ENCODE data around the gene PRDM5. TPM values are rescaled to one million over a fixed set of nuclear protein-coding genes. Genes with fewer than 3 reads are reported as not detected.

PRDM5 gene
- total and polyA plus RNA-seq, 10 of the 15 experiments (the other 5 are each of a cell fraction or from before 2014, with no cell fraction given): 0.07 TPM; not detected in 9

DNA sequence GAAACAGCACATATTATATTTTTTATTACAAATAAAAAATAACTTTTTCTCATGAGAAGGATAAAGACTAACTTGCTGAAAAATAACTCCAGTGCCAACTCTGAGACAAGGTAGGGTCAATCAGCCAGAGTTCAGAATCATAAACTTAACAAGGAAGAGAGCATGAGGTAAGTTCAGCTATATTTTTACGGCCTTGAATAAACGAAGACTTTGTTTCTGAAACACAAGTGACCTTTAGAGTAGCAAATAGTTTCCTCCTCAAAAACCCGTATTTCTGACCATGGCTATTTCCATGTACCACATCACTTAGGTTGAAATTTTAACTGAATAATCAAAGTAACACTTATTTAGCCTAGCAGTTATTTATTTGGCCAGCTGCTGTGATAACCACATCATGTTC is 45.5 kb downstream of the PRDM5 start (continued):
- TF ChIP-seq MYB (IDR thresholded peaks at IDR 0.05; ENCODE audit: borderline replicate concordance, low read depth, low read length): no peak
- no peak for TF ChIP-seq KDM1A (IDR thresholded peaks at IDR 0.05; ENCODE audit: borderline replicate concordance)
- no peak for TF ChIP-seq NR2F1 (conservative IDR thresholded peaks at IDR 0.05)
- TF ChIP-seq FOS (IDR thresholded peaks at IDR 0.05; ENCODE audit: borderline replicate concordance, extremely low read depth, insufficient read length): no peak
- TF ChIP-seq, protein P1, sequence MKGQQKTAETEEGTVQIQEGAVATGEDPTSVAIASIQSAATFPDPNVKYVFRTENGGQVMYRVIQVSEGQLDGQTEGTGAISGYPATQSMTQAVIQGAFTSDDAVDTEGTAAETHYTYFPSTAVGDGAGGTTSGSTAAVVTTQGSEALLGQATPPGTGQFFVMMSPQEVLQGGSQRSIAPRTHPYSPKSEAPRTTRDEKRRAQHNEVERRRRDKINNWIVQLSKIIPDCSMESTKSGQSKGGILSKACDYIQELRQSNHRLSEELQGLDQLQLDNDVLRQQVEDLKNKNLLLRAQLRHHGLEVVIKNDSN (IDR thresholded peaks at IDR 0.05; ENCODE audit: borderline replicate concordance, extremely low read length, insufficient read depth, low read depth, low read length): no peak
- TF ChIP-seq SUZ12 (IDR thresholded peaks at IDR 0.05; ENCODE audit: unreplicated experiment): no peak
- no peak for TF ChIP-seq RB1 (IDR thresholded peaks at IDR 0.05; ENCODE audit: borderline replicate concordance)
- TF ChIP-seq, protein P2, sequence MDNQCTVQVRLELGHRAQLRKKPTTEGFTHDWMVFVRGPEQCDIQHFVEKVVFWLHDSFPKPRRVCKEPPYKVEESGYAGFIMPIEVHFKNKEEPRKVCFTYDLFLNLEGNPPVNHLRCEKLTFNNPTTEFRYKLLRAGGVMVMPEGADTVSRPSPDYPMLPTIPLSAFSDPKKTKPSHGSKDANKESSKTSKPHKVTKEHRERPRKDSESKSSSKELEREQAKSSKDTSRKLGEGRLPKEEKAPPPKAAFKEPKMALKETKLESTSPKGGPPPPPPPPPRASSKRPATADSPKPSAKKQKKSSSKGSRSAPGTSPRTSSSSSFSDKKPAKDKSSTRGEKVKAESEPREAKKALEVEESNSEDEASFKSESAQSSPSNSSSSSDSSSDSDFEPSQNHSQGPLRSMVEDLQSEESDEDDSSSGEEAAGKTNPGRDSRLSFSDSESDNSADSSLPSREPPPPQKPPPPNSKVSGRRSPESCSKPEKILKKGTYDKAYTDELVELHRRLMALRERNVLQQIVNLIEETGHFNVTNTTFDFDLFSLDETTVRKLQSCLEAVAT (IDR thresholded peaks at IDR 0.05): no peak
- TF ChIP-seq PAX8 (IDR thresholded peaks at IDR 0.05): no peak
- no peak for TF ChIP-seq PAX5 (IDR thresholded peaks at IDR 0.05; ENCODE audit: borderline replicate concordance, low read depth, low read length)
